ENCODE measurements around the gene POLR2C. TPM values are rescaled to one million over a fixed set of nuclear protein-coding genes. Genes with fewer than 3 reads are reported as not detected.
A peak's percentile ranks its signal among the peaks of the same experiment; 100 is the strongest.
"Not testable (repeated sequence)": the region's sequence is repeated elsewhere in the genome, so short reads cannot be mapped to it uniquely, and the experiment has no call there.

Gene POLR2C
- total RNA-seq, 3 donors from 2014 or later, result 117 to 130 (median 129) TPM

DNA sequence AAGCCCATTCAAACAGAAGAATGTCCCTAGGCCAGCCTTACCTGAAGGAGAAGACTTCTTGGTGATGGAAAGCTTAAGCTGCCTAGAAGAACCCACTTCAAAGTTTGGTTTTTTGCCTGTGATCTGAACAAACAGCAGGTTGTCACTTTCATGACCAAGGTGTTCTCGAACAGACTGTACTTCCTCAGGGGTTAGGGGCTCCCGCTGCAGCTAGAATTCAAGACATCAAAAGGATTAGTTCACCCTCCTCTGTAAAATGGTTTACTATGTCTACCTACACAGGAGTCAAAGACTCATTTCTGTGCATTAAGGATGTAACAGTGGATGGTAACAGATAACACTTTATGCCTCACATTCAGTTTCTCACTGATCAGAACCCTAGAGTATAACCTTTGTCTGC is 28.5 kb upstream of the POLR2C start:
- peaks cover 54% of the 10 kb centered on the region for H3K36me3 Mint-ChIP-seq (ENCODE audit: insufficient read depth)
- peaks cover 30% of the 10 kb centered on the region for H3K4me1 Mint-ChIP-seq (ENCODE audit: low read depth)
- DNase-seq (no peak), ATAC-seq (peak; percentile 18 to 55)
- no peaks in the 10 kb centered on the region for H3K27me3 Mint-ChIP-seq (ENCODE audit: low read depth)
- H3K9me3 Mint-ChIP-seq, result no peaks in the 10 kb centered on the region
- H3K4me3 Mint-ChIP-seq, result no peak overlapping the region

DNA sequence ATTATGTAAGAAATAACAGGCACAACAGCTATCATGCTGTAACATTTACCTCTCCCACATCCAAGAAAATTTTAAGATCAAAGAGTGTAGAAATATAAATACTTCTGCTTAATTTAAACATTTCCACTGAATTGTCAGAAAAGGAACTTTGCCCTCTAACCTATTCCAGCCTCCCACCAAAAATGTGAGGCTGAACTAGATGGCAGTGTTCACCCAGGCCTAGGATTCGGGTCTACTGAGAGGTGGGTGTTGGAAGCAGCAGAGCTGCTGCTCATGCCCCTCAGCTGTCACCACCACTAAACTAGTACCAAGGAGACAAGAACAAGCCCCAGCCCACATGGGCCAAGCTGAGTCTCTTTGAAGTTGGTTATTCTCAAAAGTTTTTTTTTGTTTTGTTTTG is 26.6 kb upstream of the POLR2C start:
- ATAC-seq (no peak), DNase-seq (no peak)
- Mint-ChIP-seq H3K36me3 (ENCODE audit: insufficient read depth) (peaks cover 61% of the 10 kb centered on the region), H3K9me3 (peaks cover 10% of the 10 kb centered on the region), H3K4me1 (ENCODE audit: low read depth) (peaks cover 30% of the 10 kb centered on the region), H3K4me3 (no peak overlapping the region), H3K27me3 (ENCODE audit: low read depth) (no peaks in the 10 kb centered on the region)

DNA sequence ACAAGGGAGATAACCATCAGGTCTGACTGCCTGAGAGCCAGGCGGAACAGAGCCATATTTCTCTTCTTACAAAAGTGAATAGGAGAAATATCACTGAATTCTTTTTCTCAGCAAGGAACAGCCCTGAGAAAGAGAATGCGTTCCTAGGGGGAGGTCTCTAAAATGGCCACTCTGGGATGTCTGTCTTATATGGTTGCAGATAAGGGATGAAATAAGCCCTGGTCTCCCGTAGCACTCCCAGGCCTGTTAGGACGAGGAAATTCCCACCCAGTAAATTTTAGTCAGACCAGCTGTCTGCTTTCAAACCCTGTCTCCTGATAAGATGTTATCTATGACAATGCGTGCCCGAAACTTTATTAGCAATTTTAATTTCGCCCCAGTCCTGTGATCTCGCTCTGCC is 22.5 kb upstream of the POLR2C start:
- peaks cover 43% of the 10 kb centered on the region for H3K36me3 Mint-ChIP-seq (ENCODE audit: insufficient read depth)
- peaks cover 10% of the 10 kb centered on the region for H3K9me3 Mint-ChIP-seq
- ATAC-seq; H3K27me3 Mint-ChIP-seq (ENCODE audit: low read depth); H3K4me3 Mint-ChIP-seq; DNase-seq: not testable (repeated sequence)
- H3K4me1 Mint-ChIP-seq (ENCODE audit: low read depth), result peaks cover 11% of the 10 kb centered on the region

DNA sequence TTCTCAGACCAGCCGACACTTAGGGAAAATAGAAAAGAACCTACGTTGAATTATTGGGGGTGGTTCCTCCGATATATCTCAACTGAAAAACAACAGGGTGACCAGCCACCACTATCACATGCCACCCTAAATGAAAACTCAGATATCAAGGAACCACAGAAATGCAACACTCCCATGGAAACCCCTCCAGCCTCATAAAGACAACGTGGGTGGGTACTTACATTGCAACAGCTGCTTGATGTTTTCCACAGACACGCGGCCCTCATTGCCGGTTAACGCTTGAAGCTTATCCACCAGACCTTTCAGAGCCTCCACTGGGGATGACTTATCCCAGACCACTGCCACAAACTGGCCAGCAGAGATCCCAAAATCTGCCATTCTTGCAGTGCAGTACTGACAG is 21.9 kb upstream of the POLR2C start:
- H3K27me3 Mint-ChIP-seq (ENCODE audit: low read depth); H3K4me3 Mint-ChIP-seq; ATAC-seq; DNase-seq: not testable (repeated sequence)
- Mint-ChIP-seq H3K36me3 (ENCODE audit: insufficient read depth) (peaks cover 41% of the 10 kb centered on the region), H3K4me1 (ENCODE audit: low read depth) (peaks cover 12% of the 10 kb centered on the region), H3K9me3 (peaks cover 10% of the 10 kb centered on the region)

DNA sequence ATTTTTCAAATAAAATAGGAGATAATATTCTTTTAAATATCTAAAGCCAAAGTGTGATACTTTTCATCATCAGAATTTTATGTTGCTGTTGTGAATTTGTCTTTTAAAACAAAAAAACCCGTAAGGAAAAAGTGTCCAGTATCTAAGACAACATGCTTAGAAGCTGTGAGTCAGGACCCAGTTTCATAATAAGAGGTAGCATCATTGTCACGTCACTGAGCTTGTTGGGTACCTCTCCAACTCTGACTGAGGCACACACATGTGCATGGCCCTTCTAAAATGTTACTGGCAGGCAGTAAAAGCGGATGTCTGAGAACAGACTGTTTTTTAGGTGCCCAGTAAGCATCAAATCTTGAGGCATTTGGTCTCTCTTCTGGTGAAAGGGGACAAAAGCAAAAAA is 17.8 kb upstream of the POLR2C start:
- no peak for ATAC-seq
- peaks cover 30% of the 10 kb centered on the region for H3K4me1 Mint-ChIP-seq (ENCODE audit: low read depth)
- peak overlapping the region; percentile 33 for H3K4me3 Mint-ChIP-seq
- no peak for DNase-seq
- H3K36me3 Mint-ChIP-seq (ENCODE audit: insufficient read depth), result peaks cover 17% of the 10 kb centered on the region
- no peaks in the 10 kb centered on the region for H3K27me3 Mint-ChIP-seq (ENCODE audit: low read depth)
- peaks cover 8% of the 10 kb centered on the region for H3K9me3 Mint-ChIP-seq

DNA sequence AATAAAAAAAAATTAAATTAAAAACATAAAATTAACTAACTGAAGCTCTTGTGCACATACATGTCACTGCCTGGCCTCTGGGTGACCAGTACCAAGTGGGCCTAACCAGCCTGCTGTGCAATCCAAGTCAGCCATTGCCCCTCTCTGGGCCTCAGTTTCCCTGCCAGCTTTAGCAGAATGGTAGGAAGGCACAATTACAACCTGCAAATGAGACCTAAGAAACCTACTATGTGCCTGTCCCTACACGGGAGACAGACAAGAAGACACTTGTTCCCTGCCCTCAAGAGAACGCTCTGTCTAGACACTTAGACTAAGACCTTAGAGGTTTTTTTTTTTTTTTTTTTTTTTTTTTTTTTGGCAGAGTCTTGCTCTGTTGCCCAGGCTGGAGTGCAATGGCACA is 17.0 kb upstream of the POLR2C start:
- Mint-ChIP-seq H3K9me3 (peaks cover under 1% of the 10 kb centered on the region), H3K27me3 (ENCODE audit: low read depth) (no peaks in the 10 kb centered on the region), H3K4me1 (ENCODE audit: low read depth) (peaks cover 33% of the 10 kb centered on the region), H3K36me3 (ENCODE audit: insufficient read depth) (peaks cover 9% of the 10 kb centered on the region), H3K4me3 (peak overlapping the region; percentile 94)
- ATAC-seq (no peak), DNase-seq (no peak)

DNA sequence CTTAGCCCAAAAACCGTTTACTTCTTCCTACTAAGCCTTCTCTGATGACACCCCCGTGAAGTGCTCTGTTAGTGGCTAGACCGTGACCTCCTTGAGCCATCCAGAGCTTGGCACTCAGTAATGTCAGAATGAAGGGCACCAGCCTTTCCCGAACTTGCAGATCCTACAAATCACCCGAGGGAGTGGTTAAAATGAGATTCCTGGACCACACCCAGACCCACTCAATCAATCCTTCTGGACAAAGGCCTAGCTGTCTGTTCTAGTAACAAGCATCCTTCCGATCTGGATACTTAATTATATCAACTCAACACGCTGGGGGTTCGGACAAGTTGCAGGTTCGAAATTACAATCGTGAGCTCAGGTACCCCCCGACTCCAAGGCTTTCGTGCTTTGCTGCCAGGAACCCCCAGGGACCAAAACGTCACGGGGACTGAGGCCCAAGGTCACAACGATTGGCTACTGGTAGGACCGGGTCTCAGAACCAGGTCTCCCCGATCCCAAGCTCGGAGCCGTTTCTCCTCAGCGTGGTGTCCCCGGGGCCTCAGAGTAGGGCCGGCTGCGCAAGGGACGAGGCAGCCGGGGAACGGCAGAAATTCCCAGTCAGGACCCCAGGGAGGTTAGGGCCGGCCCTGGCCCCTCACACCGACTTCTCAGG is 15.8 kb upstream of the POLR2C start:
- ATAC-seq, result peak; percentile 28 to 38
- peaks cover 2% of the 10 kb centered on the region for H3K36me3 Mint-ChIP-seq (ENCODE audit: insufficient read depth)

DNA sequence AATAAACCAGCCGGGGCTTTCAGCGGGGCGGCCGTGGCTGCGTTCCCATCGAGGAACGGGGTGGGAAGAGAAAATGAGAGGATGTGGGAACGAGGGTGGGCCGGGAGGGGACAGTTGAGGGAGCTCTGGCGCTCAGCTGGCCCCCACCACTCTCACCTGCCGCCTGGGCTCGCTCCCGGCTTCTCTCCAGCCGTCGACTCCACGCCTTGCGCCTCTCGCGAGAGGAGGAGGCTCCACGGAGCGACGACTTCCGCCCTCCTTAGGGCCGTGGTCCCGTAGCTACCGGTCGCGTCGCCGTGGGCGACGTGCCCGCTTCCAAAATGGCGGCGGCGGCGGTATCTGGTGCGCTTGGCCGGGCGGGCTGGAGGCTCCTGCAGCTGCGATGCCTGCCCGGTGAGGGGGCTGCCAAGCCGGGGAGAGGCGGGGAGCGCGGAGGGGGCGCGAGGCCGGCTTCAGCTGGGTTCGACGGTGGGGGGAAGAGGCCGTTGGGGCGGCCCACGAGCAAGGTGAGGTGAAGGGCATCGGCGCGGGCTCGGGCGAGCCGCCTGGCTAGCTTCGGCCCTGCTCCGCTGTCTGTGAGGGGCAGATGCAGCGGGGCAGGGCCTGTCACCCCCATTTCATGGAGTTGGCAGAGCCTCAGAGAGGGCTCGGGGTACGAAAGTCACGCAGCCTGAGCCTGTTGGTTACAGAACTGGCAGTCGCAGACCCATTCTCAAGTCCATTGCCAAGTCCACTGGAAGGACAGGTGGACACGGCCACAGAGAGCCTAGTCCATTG is 15.1 kb upstream of the POLR2C start, which contains the start of the genes CIAPIN1 and COQ9:
Gene CIAPIN1, minus strand, starts transcription at position 200 of the 777 bp plus-strand sequence. CDS start 6,457 bp downstream, outside the sequence.
Gene COQ9, plus strand, starts transcription at position 294 of the 777 bp plus-strand sequence. Its CDS starts 27 bp downstream, at position 321.
- peak within 1 kb of the TSS; percentile 94 for H3K4me3 Mint-ChIP-seq
- DNase-seq (peak; percentile 92), ATAC-seq (peak; percentile 99)
- peaks cover 33% of the 10 kb centered on the region for H3K4me1 Mint-ChIP-seq (ENCODE audit: low read depth)
- H3K9me3 Mint-ChIP-seq, result no peaks in the 10 kb centered on the region
- no peaks in the 10 kb centered on the region for H3K36me3 Mint-ChIP-seq (ENCODE audit: insufficient read depth)
- no peaks in the 10 kb centered on the region for H3K27me3 Mint-ChIP-seq (ENCODE audit: low read depth)

More for the DNA sequence above, 15.8 kb upstream of the POLR2C start:
- DNase-seq, result no peak
- Mint-ChIP-seq H3K4me3 (peak overlapping the region; percentile 94), H3K4me1 (ENCODE audit: low read depth) (peaks cover 33% of the 10 kb centered on the region), H3K9me3 (no peaks in the 10 kb centered on the region), H3K27me3 (ENCODE audit: low read depth) (no peaks in the 10 kb centered on the region)

DNA sequence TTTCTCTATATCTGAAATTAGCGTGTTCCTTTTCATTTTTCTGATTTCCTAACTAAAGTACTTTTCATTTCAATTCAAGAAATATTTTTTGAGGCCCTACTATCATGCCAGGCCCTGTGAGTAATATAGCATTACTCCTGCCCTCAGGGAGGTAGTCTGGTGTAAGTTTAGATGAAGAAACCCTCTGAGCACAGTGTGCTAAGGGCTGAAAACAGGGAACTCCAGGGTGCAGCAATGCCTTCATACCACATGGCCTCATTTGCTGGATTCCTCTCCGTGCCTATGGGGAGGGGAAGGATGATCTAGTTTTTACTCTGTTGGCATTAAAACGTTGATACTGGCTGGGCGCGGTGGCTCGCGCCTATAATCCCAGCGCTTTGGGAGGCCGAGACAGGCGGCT is 10.5 kb upstream of the POLR2C start:
- ATAC-seq (no peak), DNase-seq (no peak)
- Mint-ChIP-seq H3K27me3 (ENCODE audit: low read depth) (no peaks in the 10 kb centered on the region), H3K9me3 (no peaks in the 10 kb centered on the region), H3K4me1 (ENCODE audit: low read depth) (peaks cover 12% of the 10 kb centered on the region), H3K4me3 (no peak overlapping the region), H3K36me3 (ENCODE audit: insufficient read depth) (peaks cover 24% of the 10 kb centered on the region)

DNA sequence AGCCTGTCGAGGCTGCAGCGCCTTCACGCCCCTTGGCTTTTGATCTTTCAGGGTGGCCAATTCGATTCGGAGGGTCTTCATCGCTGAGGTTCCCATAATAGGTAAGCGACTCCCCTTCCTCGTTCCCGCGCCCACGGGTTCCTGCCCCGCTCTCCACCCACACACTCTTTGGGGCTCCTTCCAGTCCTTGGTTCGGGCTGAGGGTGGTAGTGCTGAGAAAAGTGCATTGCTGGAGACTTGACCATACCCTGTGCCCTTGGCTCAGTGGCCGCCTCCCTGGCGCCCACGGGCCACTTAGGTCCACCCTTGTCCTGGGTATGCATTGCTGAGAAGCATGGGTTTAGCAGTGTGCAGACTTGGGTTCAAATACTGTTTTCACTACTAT is 491 bp downstream of the POLR2C start:
- peak; percentile 12 to 33 for ATAC-seq
- H3K36me3 Mint-ChIP-seq (ENCODE audit: insufficient read depth), result peaks cover 29% of the 10 kb centered on the region

DNA sequence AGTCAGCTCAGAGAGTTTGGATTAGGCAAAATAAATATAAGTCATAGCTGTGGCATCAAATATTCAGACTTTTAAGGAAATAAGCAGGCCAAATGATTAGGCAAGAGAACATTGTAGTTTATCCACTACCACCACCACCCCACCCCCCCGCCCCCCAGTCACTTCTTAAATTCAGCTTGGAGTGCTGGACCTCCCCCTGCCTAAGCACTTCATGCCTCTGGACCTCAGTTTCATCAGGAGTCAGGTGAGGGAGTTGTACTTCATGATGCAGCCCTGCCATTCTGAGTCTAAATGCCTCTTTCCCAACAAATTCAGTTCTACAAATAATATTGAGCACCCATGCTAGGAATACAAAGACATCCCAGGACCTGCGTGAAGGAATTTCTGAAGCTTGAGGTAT is 2.0 kb downstream of the POLR2C start:
- Mint-ChIP-seq H3K36me3 (ENCODE audit: insufficient read depth) (peaks cover 37% of the 10 kb centered on the region), H3K9me3 (no peaks in the 10 kb centered on the region), H3K27me3 (ENCODE audit: low read depth) (no peaks in the 10 kb centered on the region), H3K4me3 (no peak overlapping the region), H3K4me1 (ENCODE audit: low read depth) (peaks cover 25% of the 10 kb centered on the region)
- ATAC-seq, result no peak
- DNase-seq, result no peak

More for the DNA sequence above, 491 bp downstream of the POLR2C start:
- peak overlapping the region; percentile 100 for H3K4me3 Mint-ChIP-seq
- DNase-seq, result no peak
- no peaks in the 10 kb centered on the region for H3K9me3 Mint-ChIP-seq
- no peaks in the 10 kb centered on the region for H3K27me3 Mint-ChIP-seq (ENCODE audit: low read depth)
- H3K4me1 Mint-ChIP-seq (ENCODE audit: low read depth), result peaks cover 25% of the 10 kb centered on the region

DNA sequence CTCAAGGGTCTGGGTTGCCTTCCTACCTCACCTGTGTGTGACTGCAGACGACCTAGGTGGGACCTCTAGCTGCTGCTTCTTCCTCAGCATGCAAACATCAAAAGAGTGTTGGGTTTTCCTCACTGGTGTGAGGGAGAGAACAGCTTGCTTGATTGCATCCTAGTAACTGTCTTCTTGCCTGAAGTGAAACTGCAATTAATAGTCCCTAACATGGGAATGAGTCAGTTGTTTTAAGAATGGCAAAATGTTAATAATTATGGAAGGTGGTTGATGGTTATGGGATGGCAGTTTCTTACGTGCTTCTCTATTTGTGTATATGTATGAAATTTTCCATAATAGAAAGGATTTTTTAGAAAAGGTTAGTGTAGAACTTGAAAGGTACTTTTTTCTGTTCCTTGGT is 5.9 kb downstream of the POLR2C start:
- Mint-ChIP-seq H3K4me3 (no peak overlapping the region), H3K4me1 (ENCODE audit: low read depth) (peaks cover 17% of the 10 kb centered on the region), H3K9me3 (no peaks in the 10 kb centered on the region), H3K36me3 (ENCODE audit: insufficient read depth) (peaks cover 42% of the 10 kb centered on the region), H3K27me3 (ENCODE audit: low read depth) (no peaks in the 10 kb centered on the region)
- ATAC-seq (no peak), DNase-seq (no peak)

DNA sequence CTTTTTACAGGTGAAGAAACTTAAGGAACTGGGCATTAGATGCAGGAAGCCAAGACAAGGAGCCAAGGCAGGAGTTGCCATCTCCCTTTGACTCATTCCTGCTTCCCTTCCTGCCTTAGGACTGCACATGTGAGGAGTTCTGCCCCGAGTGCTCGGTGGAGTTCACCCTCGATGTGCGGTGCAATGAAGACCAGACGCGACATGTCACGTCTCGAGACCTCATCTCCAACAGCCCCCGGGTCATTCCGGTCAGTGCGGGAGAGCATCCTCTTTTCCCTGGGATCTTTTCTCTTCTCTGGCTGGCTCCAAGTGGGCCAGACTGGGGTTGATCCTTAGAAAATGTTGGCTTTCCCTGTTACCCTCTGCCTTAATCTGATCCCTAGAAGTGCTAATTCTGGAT is 6.6 kb downstream of the POLR2C start:
- peaks cover 42% of the 10 kb centered on the region for H3K36me3 Mint-ChIP-seq (ENCODE audit: insufficient read depth)
- DNase-seq, result no peak
- H3K9me3 Mint-ChIP-seq, result no peaks in the 10 kb centered on the region
- no peaks in the 10 kb centered on the region for H3K27me3 Mint-ChIP-seq (ENCODE audit: low read depth)
- ATAC-seq, result no peak
- no peak overlapping the region for H3K4me3 Mint-ChIP-seq
- peaks cover 10% of the 10 kb centered on the region for H3K4me1 Mint-ChIP-seq (ENCODE audit: low read depth)

DNA sequence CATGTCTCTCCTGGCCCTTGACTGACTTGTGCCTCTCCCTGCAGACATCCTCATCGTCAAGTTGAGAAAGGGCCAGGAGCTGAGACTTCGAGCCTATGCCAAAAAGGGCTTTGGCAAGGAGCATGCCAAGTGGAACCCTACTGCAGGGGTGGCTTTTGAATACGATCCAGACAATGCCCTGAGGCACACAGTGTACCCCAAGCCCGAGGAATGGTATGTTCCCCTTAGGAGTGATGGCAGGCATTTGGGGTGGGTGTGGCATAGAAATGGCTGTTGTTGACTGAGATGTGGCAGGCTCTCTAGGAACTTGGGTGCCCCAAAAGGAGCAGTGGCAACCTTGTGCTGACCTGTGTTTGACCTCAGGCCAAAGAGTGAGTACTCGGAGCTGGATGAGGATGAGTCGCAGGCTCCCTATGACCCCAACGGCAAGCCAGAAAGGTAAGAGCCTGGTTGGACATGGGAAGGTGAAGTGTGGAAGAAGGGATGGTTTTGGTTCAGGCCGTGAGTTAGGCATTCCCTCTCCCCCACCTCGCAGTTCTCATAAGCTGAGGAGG is 7.5 kb downstream of the POLR2C start:
- Mint-ChIP-seq H3K36me3 (ENCODE audit: insufficient read depth) (peaks cover 34% of the 10 kb centered on the region), H3K4me1 (ENCODE audit: low read depth) (peaks cover 2% of the 10 kb centered on the region), H3K4me3 (no peak overlapping the region), H3K9me3 (no peaks in the 10 kb centered on the region), H3K27me3 (ENCODE audit: low read depth) (no peaks in the 10 kb centered on the region)
- no peak for DNase-seq
- ATAC-seq, result no peak

Measured in activated T-cell treated with anti-CD3 and anti-CD28 coated beads, Interleukin-2, amount 50 U/mL, for 4 hours (primary cell).